H1 (cell line): ENCODE results near the gene PCBP1. TPM values are rescaled to one million over a fixed set of nuclear protein-coding genes. Genes with fewer than 3 reads are reported as not detected.

Experiments used
- CTCF ChIA-PET: fragments of 300-600 bp; sonication (Branson Sonifier 250); formaldehyde crosslinking; loops from one replicate; lab custom pipeline; 2021; ENCODE audit not compliant: partially characterized antibody; lab: Charles Lee
- POLR2A ChIA-PET: fragments of 300-600 bp; sonication (Branson Sonifier 250); formaldehyde crosslinking; loops from one replicate; lab custom pipeline; 2021; ENCODE audit warnings: inconsistent platforms; ENCODE audit not compliant: partially characterized antibody; lab: Charles Lee
- DNase-seq, 2 experiments: peaks; one replicate each; pipeline versions ENCODE4 v3.0.0 to v3.0.0-alpha.2; 2010 to 2022; ENCODE audit warnings: low spot score in 2 of 2, low read depth in 1 of 2, mixed read lengths in 1 of 2
- FAIRE-seq: peaks from 2 replicates; lab custom pipeline; 2011; peaks lifted over from hg19 to GRCh38; lab: Jason Lieb, UNC
- H2AFZ ChIP-seq: 2 replicates; pipeline ENCODE4 v1.8.1; 2012; ENCODE audit warnings: low read length, inconsistent platforms
- H2AK5ac ChIP-seq: 2 replicates; pipeline ENCODE4 v1.6.1; 2013; ENCODE audit warnings: low read depth, low read length
- H2BK120ac ChIP-seq: replicated peaks from 2 replicates; pipeline ENCODE3; 2013; ENCODE audit warnings: low read depth, low read length, inconsistent platforms
- H2BK12ac ChIP-seq: 2 replicates; pipeline ENCODE4 v1.6.1; 2013; ENCODE audit warnings: low read depth, low read length
- H2BK15ac ChIP-seq: 2 replicates; pipeline ENCODE4 v1.6.1; 2013; ENCODE audit warnings: low read length
- H2BK20ac ChIP-seq: 2 replicates; pipeline ENCODE4 v1.6.1; 2013; ENCODE audit warnings: low read length
- H2BK5ac ChIP-seq: 2 replicates; pipeline ENCODE4 v1.6.1; 2013; ENCODE audit warnings: low read depth, low read length
- H3K14ac ChIP-seq: 2 replicates; pipeline ENCODE4 v1.6.1; 2013; ENCODE audit warnings: inconsistent platforms; ENCODE audit not compliant: insufficient read length
- H3K18ac ChIP-seq: 2 replicates; pipeline ENCODE4 v1.6.1; 2013; ENCODE audit warnings: low read length; ENCODE audit errors: extremely low read depth
- H3K23ac ChIP-seq: 2 replicates; pipeline ENCODE4 v1.6.1; 2013; ENCODE audit warnings: inconsistent platforms; ENCODE audit not compliant: insufficient read length
- H3K23me2 ChIP-seq: 2 replicates; pipeline ENCODE4 v1.6.1; 2013; ENCODE audit warnings: low read depth, low read length
- H3K27ac ChIP-seq: 2 replicates; pipeline ENCODE4 v1.6.1; 2011; ENCODE audit warnings: low read depth, low read length, inconsistent platforms
- H3K27me3 ChIP-seq, 4 experiments: replicated peaks in 1 of 4; 1 replicate in 1 of 4; 2 replicates in 3 of 4; pipeline versions ENCODE4 v1.6.1 to v1.8.1; 2011 to 2013; ENCODE audit warnings: low read length in 3 of 4, mild to moderate bottlenecking in 3 of 4, inconsistent platforms in 2 of 4, mixed read lengths in 2 of 4, moderate library complexity in 1 of 4; ENCODE audit not compliant: control insufficient read depth in 3 of 4, insufficient read depth in 3 of 4; ENCODE audit errors: extremely low read depth in 1 of 4
- H3K36me3 ChIP-seq, 4 experiments: 2 replicates each; pipeline versions ENCODE4 v1.6.1 to v1.8.1; 2011 to 2013; ENCODE audit warnings: mild to moderate bottlenecking in 4 of 4, low read length in 3 of 4, moderate library complexity in 2 of 4, control low read depth in 1 of 4, inconsistent platforms in 1 of 4; ENCODE audit not compliant: insufficient read depth in 4 of 4, control insufficient read depth in 2 of 4
- H3K4ac ChIP-seq: replicated peaks from 2 replicates; pipeline ENCODE3; 2013; ENCODE audit warnings: low read length, low read depth, mixed read lengths, inconsistent platforms; ENCODE audit not compliant: insufficient read length
- H3K4me1 ChIP-seq, 4 experiments: replicated peaks in 1 of 4; 1 replicate in 1 of 4; 2 replicates in 3 of 4; pipeline versions ENCODE4 v1.6.1 to v1.8.1; 2011 to 2013; ENCODE audit warnings: low read length in 3 of 4, inconsistent platforms in 2 of 4, mixed read lengths in 1 of 4; ENCODE audit not compliant: insufficient read depth in 4 of 4, control insufficient read depth in 3 of 4
- H3K4me2 ChIP-seq, 2 experiments: 2 replicates each; pipeline versions ENCODE4 v1.6.1 to v1.8.1; 2011 to 2013; ENCODE audit warnings: low read depth in 2 of 2, low read length in 2 of 2, control low read depth in 1 of 2, inconsistent platforms in 1 of 2, mild to moderate bottlenecking in 1 of 2; ENCODE audit not compliant: insufficient read depth in 1 of 2
- H3K4me3 ChIP-seq, 4 experiments: fragments of 200-600, 300-600 bp in 1 of 4; sonication (generic), shearing (Covaris generic), sonication (Bioruptor Twin) in 1 of 4; 2 replicates each; pipeline versions ENCODE4 v1.5.1 to v1.8.1; 2011 to 2016; ENCODE audit warnings: low read length in 4 of 4, low read depth in 3 of 4, control low read depth in 2 of 4, inconsistent platforms in 2 of 4, mild to moderate bottlenecking in 2 of 4, mixed read lengths in 1 of 4, moderate library complexity in 1 of 4; ENCODE audit not compliant: insufficient read depth in 2 of 4; ENCODE audit errors: extremely low read depth in 1 of 4
- H3K56ac ChIP-seq: replicated peaks from 2 replicates; pipeline ENCODE3; 2013; ENCODE audit warnings: low read depth, mild to moderate bottlenecking, mixed read lengths, low read length, inconsistent platforms; ENCODE audit not compliant: insufficient read length
- H3K79me1 ChIP-seq: 2 replicates; pipeline ENCODE4 v1.6.1; 2013; ENCODE audit warnings: low read depth, low read length, control low read depth
- H3K79me2 ChIP-seq, 2 experiments: 2 replicates each; pipeline versions ENCODE4 v1.6.1 to v1.8.1; 2012 to 2013; ENCODE audit warnings: low read length in 2 of 2, mild to moderate bottlenecking in 2 of 2, inconsistent platforms in 1 of 2; ENCODE audit not compliant: insufficient read depth in 2 of 2, control insufficient read depth in 1 of 2
- H3K9ac ChIP-seq, 4 experiments: replicated peaks in 1 of 4; 1 replicate in 1 of 4; 2 replicates in 3 of 4; pipeline versions ENCODE4 v1.6.1 to v1.8.1; 2011 to 2013; ENCODE audit warnings: low read depth in 3 of 4, low read length in 3 of 4, control low read depth in 2 of 4, mild to moderate bottlenecking in 2 of 4, moderate library complexity in 2 of 4, inconsistent platforms in 1 of 4; ENCODE audit errors: extremely low read depth in 1 of 4
- H3K9me3 ChIP-seq, 2 experiments: 2 replicates each; pipeline versions ENCODE4 v1.6.1 to v1.8.1; 2012 to 2013; ENCODE audit warnings: mild to moderate bottlenecking in 2 of 2, moderate library complexity in 2 of 2, control low read depth in 1 of 2, inconsistent platforms in 1 of 2, low read depth in 1 of 2, low read length in 1 of 2, mixed read lengths in 1 of 2; ENCODE audit not compliant: insufficient read depth in 2 of 2
- H4K20me1 ChIP-seq, 2 experiments: replicated peaks in 1 of 2; 2 replicates each; pipeline versions ENCODE3 to v1.8.1; 2011 to 2013; ENCODE audit warnings: inconsistent platforms in 2 of 2, low read length in 2 of 2, mild to moderate bottlenecking in 1 of 2; ENCODE audit not compliant: insufficient read depth in 2 of 2, control insufficient read depth in 1 of 2
- H4K5ac ChIP-seq: 2 replicates; pipeline ENCODE4 v1.6.1; 2013; ENCODE audit warnings: low read length, low read depth, mixed read lengths, inconsistent platforms; ENCODE audit not compliant: insufficient read length
- H4K8ac ChIP-seq: 2 replicates; pipeline ENCODE4 v1.8.0; 2013; ENCODE audit warnings: mild to moderate bottlenecking, moderate library complexity, low read length, inconsistent platforms; ENCODE audit not compliant: insufficient read depth; ENCODE audit errors: extremely low read depth
- H4K91ac ChIP-seq: replicated peaks from 2 replicates; pipeline ENCODE3; 2013; ENCODE audit warnings: low read length, mixed read lengths, inconsistent platforms; ENCODE audit not compliant: insufficient read length
- BACH1 ChIP-seq: IDR thresholded peaks from 2 replicates; pipeline ENCODE4 v1.6.1; 2012; ENCODE audit warnings: low read length, improper control_type of control experiment
- BCL11A ChIP-seq, 2 experiments: IDR thresholded peaks; one replicate each; pipeline ENCODE4 v1.6.1; 2011; ENCODE audit warnings: low read depth in 2 of 2, low read length in 2 of 2, mild to moderate bottlenecking in 2 of 2
- CBX8 ChIP-seq: fragments of 300-800, 300-1000 bp; sonication (generic); IDR thresholded peaks from 2 replicates; pipeline ENCODE4 v1.7.1; 2016; ENCODE audit warnings: low read depth, low read length, borderline replicate concordance
- CTBP2 ChIP-seq: IDR thresholded peaks from 2 replicates; pipeline ENCODE4 v1.7.0; 2011; ENCODE audit warnings: borderline replicate concordance, mild to moderate bottlenecking, moderate library complexity, mixed read lengths, low read length; ENCODE audit not compliant: insufficient read depth, insufficient read length
- EP300 ChIP-seq, 2 experiments: IDR thresholded peaks; 1 replicate in 1 of 2; 2 replicates in 1 of 2; pipeline ENCODE4 v1.6.1; 2011 to 2012; ENCODE audit warnings: low read depth in 2 of 2, low read length in 2 of 2, mild to moderate bottlenecking in 2 of 2, borderline replicate concordance in 1 of 2, inconsistent platforms in 1 of 2, moderate library complexity in 1 of 2
- GABPA ChIP-seq: IDR thresholded peaks from 2 replicates; pipeline ENCODE4 v1.6.1; 2011; ENCODE audit warnings: mild to moderate bottlenecking, low read length, moderate library complexity, borderline replicate concordance; ENCODE audit not compliant: insufficient read depth
- JUND ChIP-seq: IDR thresholded peaks from 2 replicates; pipeline ENCODE4 v1.6.1; 2011; ENCODE audit warnings: mild to moderate bottlenecking, improper control_type of control experiment, low read length
- POU5F1 ChIP-seq: IDR thresholded peaks from 2 replicates; pipeline ENCODE4 v1.6.1; 2011; ENCODE audit warnings: low read depth, mild to moderate bottlenecking, low read length, moderate library complexity
- SP1 ChIP-seq: IDR thresholded peaks from 2 replicates; pipeline ENCODE4 v1.6.1; 2011; ENCODE audit warnings: low read depth, low read length
- SRF ChIP-seq: IDR thresholded peaks from 2 replicates; pipeline ENCODE4 v1.6.1; 2011; ENCODE audit warnings: mild to moderate bottlenecking, low read depth, low read length, moderate library complexity
- TAF7 ChIP-seq: optimal IDR thresholded peaks from 2 replicates; pipeline ENCODE3; 2011; ENCODE audit warnings: low read depth, mild to moderate bottlenecking, inconsistent platforms, low read length, moderate library complexity, borderline replicate concordance
- WGBS, 2 experiments: shearing (Covaris generic) in 1 of 2; methylation state at CpG; one replicate each; pipeline versions ENCODE4 v1.1.6 to v1.1.7; 2013 to 2015; ENCODE audit warnings: low lambda C conversion rate in 2 of 2, mixed read lengths in 2 of 2, inconsistent platforms in 1 of 2, low coverage in 1 of 2, missing lambda C conversion rate in 1 of 2; ENCODE audit not compliant: insufficient replicate concordance in 2 of 2, insufficient coverage in 1 of 2, insufficient read length in 1 of 2; ENCODE audit errors: extremely low coverage in 1 of 2, missing lambda C conversion rate in 1 of 2; 5-methylcytosine and 5-hydroxymethylcytosine counted together
- polyA plus RNA-seq, 7 experiments: library from polyadenylated mRNA; depleted of rRNA in 3 of 7; stranded (reverse) in 5 of 7; unstranded in 2 of 7; fragments of >200 nt in 5 of 7; fragments of 200-250 nt in 2 of 7; gene quantifications; 1 replicate in 5 of 7; 2 replicates in 1 of 7; 4 replicates in 1 of 7; pipeline versions ENCODE4 v1.2.1 to v1.2.3, GENCODE V29; 2011 to 2013; ENCODE audit warnings: missing spikeins in 2 of 7, mixed read lengths in 2 of 7
- total RNA-seq: library from RNA; stranded (reverse); fragmentation: NEBNext Ultra II Directional; extraction: Animal tissue kit (Norgen Biotek cat#: 25700); gene quantifications from 2 replicates; pipeline ENCODE4 v1.2.1, GENCODE V29; 2021

PCBP1 gene
- total and polyA plus RNA-seq, 2 of the 8 experiments (the other 6 are each of a cell fraction or from before 2014, with no cell fraction given) = 279 to 493 TPM

GRCh38 chr2:70115646-70116442, 28.6 kb downstream of the PCBP1 start:
- Histone ChIP-seq H3K23me2 (no peaks in the 10 kb centered on the region; the same call in 1 of the 2 replicates), H4K91ac (no peak overlapping the region), H4K8ac (0 out of 2 replicates have a peak overlapping the region, but pooled peaks have one; percentile 9), H3K79me1 (no peaks in the 10 kb centered on the region), H2BK12ac (peak overlapping the region; percentile 32; the same call in 1 of the 2 replicates), H3K23ac (no peak overlapping the region), H3K4ac (no peak overlapping the region), H3K4me3 (no peak overlapping the region), H3K36me3 (no peaks in the 10 kb centered on the region), H2AFZ (peak overlapping the region; percentile 54), H3K9me3 (no peaks in the 10 kb centered on the region), H3K14ac (no peak overlapping the region), H4K20me1 (no peaks in the 10 kb centered on the region), H3K79me2 (no peaks in the 10 kb centered on the region), H3K27me3 (no peaks in the 10 kb centered on the region), H3K4me2 (no peak overlapping the region), H2AK5ac (no peak overlapping the region), H2BK5ac (peak overlapping the region; percentile 8; the same call in 1 of the 2 replicates), H3K27ac (peak overlapping the region; percentile 11; the same call in 1 of the 2 replicates), H3K56ac (no peak overlapping the region), H2BK15ac (0 out of 2 replicates have a peak overlapping the region, but pooled peaks have one; percentile 61), H4K5ac (no peak overlapping the region), H3K4me1 (peaks cover 5 to 15% (median 11%) of the 10 kb centered on the region in 4 experiments), H2BK20ac (peak overlapping the region; percentile 52; the same call in 1 of the 2 replicates), H3K9ac (no peak overlapping the region), H2BK120ac (no peak overlapping the region), H3K18ac (no peak overlapping the region; the same call in 1 of the 2 replicates)
- FAIRE-seq (no peak), DNase-seq (no peak)
- ChIA-PET CTCF (interaction anchor here (1.1 to 3.1 kb wide), 8 partner anchors 12 to 110 kb away, joined by 3 to 12 read pairs (median 3); no protein-coding TSS in a partner anchor), POLR2A (interaction anchor here (0.9 to 51.3 kb wide), 7 partner anchors 8 to 202 kb away, joined by 3 to 1553 read pairs (median 8); partner anchors contain the start of genes MXD1, PCBP1 and SNRPG)
- WGBS, 2 experiments = 82% methylated on average over 8 of the region's 8 CpGs; no CpG with 5 or more reads in 1 of the 2 experiments
- no peak for TF ChIP-seq BCL11A (IDR thresholded peaks at IDR 0.05; ENCODE audit: low read depth in 2 of 2, low read length in 2 of 2)
- TF ChIP-seq TAF7 = no peak
- TF ChIP-seq SP1 = no peak
- no peak for TF ChIP-seq POU5F1
- TF ChIP-seq CBX8 = no peak
- no peak for TF ChIP-seq GABPA
- TF ChIP-seq CTBP2 = no peak
- no peak for TF ChIP-seq EP300 (IDR thresholded peaks at IDR 0.05; ENCODE audit: borderline replicate concordance in 1 of 2, low read depth in 2 of 2, low read length in 2 of 2)
- TF ChIP-seq BACH1 = no peak
- TF ChIP-seq JUND = no peak
- TF ChIP-seq SRF = no peak
